Peyer's patch (tissue), 4 donors: ENCODE measurements around the gene CTDNEP1. TPM values are rescaled to one million over a fixed set of nuclear protein-coding genes. Genes with fewer than 3 reads are reported as not detected.

ENCODE experiments used
- DNase-seq, 3 donors: peaks; one replicate each; pipeline ENCODE4 v3.0.0-alpha.2; 2017 to 2019
- H3K27ac ChIP-seq, 4 donors: fragments of 200-600 bp; sonication (generic); one replicate each; pipeline ENCODE4 v1.5.1; 2016 to 2019
- H3K27me3 ChIP-seq, 2 donors: fragments of 200-600 bp; sonication (generic); one replicate each; pipeline ENCODE4 v1.5.1; 2019
- H3K36me3 ChIP-seq, 3 donors: fragments of 200-600 bp; sonication (generic); one replicate each; pipeline ENCODE4 v1.5.1; 2016 to 2019
- H3K4me1 ChIP-seq, 4 donors: fragments of 200-600 bp; sonication (generic); one replicate each; pipeline ENCODE4 v1.5.1; 2016 to 2019
- H3K4me3 ChIP-seq, 4 donors: fragments of 200-600 bp; sonication (generic); 1 replicate in 3 of 4; 2 replicates in 1 of 4; pipeline ENCODE4 v1.5.1; 2016 to 2019; ENCODE audit warnings: mild to moderate bottlenecking in 1 of 4
- H3K9me3 ChIP-seq, 4 donors: fragments of 200-600 bp; sonication (generic); one replicate each; pipeline ENCODE4 v1.5.1; 2016 to 2019; ENCODE audit warnings: mild to moderate bottlenecking in 1 of 4
- CTCF ChIP-seq, 6 experiments: fragments of 450-650 bp in 4 of 6; fragments of 200-600 bp in 2 of 6; sonication (generic) in 1 of 6; IDR thresholded peaks; one replicate each; pipeline ENCODE4 v1.5.1; 2017 to 2019; ENCODE audit warnings: antibody characterized with exemption in 6 of 6, mild to moderate bottlenecking in 3 of 6, moderate library complexity in 1 of 6
- POLR2A ChIP-seq, 2 donors: fragments of 450-650 bp; IDR thresholded peaks; one replicate each; pipeline ENCODE4 v1.5.1; 2017; ENCODE audit warnings: antibody characterized with exemption in 2 of 2, mild to moderate bottlenecking in 2 of 2, moderate library complexity in 2 of 2
- total RNA-seq, 4 donors: library from RNA; depleted of rRNA; stranded (reverse); fragments of >200 nt; gene quantifications; one replicate each; pipeline ENCODE4 v1.1.0, GENCODE V29; 2016

The CTDNEP1 gene
- total RNA-seq, 4 donors from 2014 or later = 55.3 to 86.9 (median 76.4) TPM

GRCh38 chr17:7216242-7217112 lies 35.1 kb downstream of the CTDNEP1 start:
- Histone ChIP-seq H3K4me1 (peaks cover 5 to 58% (median 13%) of the 10 kb centered on the region in 4 donors), H3K4me3 (peak overlapping the region in 3 of 4 donors; percentile 21 to 51 (median 45)), H3K27me3 (no peaks in the 10 kb centered on the region), H3K36me3 (peaks cover 0 to under 1% (median 0%) of the 10 kb centered on the region in 3 donors), H3K27ac (peak overlapping the region; percentile 26 to 100 (median 64)), H3K9me3 (no peaks in the 10 kb centered on the region)
- TF ChIP-seq CTCF (IDR thresholded peaks at IDR 0.05) (no peak), POLR2A (IDR thresholded peaks at IDR 0.05) (no peak)
- DNase-seq = no peak

- no peak for TF ChIP-seq POLR2A (IDR thresholded peaks at IDR 0.05)
- no peak for TF ChIP-seq CTCF (IDR thresholded peaks at IDR 0.05)
- Histone ChIP-seq H3K9me3 (no peaks in the 10 kb centered on the region), H3K4me1 (peaks cover 5 to 51% (median 10%) of the 10 kb centered on the region in 4 donors), H3K36me3 (no peaks in the 10 kb centered on the region), H3K27me3 (no peaks in the 10 kb centered on the region), H3K27ac (peak overlapping the region in 3 of 4 donors; percentile 65 to 74 (median 70)), H3K4me3 (no peak overlapping the region)
- DNase-seq = no peak
Observed at GRCh38 chr17:7215652-7216180, 35.8 kb downstream of the CTDNEP1 start.

- no peak for DNase-seq
- peak overlapping the region in 3 of 4 donors; percentile 65 to 74 (median 70) for H3K27ac ChIP-seq
- H3K4me3 ChIP-seq = peak overlapping the region in 3 of 4 donors; percentile 42 to 57 (median 53)
- peaks cover 5 to 46% (median 8%) of the 10 kb centered on the region in 4 donors for H3K4me1 ChIP-seq
- no peak for TF ChIP-seq CTCF (IDR thresholded peaks at IDR 0.05)
- no peak for TF ChIP-seq POLR2A (IDR thresholded peaks at IDR 0.05)
- H3K27me3 ChIP-seq = no peaks in the 10 kb centered on the region
- no peaks in the 10 kb centered on the region for H3K36me3 ChIP-seq
- H3K9me3 ChIP-seq = no peaks in the 10 kb centered on the region
Observed at GRCh38 chr17:7215136-7215638, 36.3 kb downstream of the CTDNEP1 start.

- peak overlapping the region; percentile 31 to 57 (median 48) for H3K4me3 ChIP-seq
- DNase-seq = peak; percentile 98 to 99 (median 99)
- no peak for TF ChIP-seq POLR2A (IDR thresholded peaks at IDR 0.05)
- TF ChIP-seq CTCF (IDR thresholded peaks at IDR 0.05) = peak in 5 of 6 experiments; percentile 15 to 57 (median 36)
- no peaks in the 10 kb centered on the region for H3K36me3 ChIP-seq
- H3K4me1 ChIP-seq = peaks cover 5 to 46% (median 8%) of the 10 kb centered on the region in 4 donors
- peak overlapping the region; percentile 54 to 74 (median 68) for H3K27ac ChIP-seq
- no peaks in the 10 kb centered on the region for H3K9me3 ChIP-seq
- no peaks in the 10 kb centered on the region for H3K27me3 ChIP-seq
Observed at GRCh38 chr17:7214300-7215135, 37.0 kb downstream of the CTDNEP1 start.

GRCh38 chr17:7213895-7214299 lies 37.6 kb downstream of the CTDNEP1 start:
- peak overlapping the region; percentile 31 to 57 (median 48) for H3K4me3 ChIP-seq
- no peak for DNase-seq
- no peaks in the 10 kb centered on the region for H3K36me3 ChIP-seq
- no peaks in the 10 kb centered on the region for H3K27me3 ChIP-seq
- H3K9me3 ChIP-seq = no peaks in the 10 kb centered on the region
- H3K4me1 ChIP-seq = peaks cover 0 to 39% (median 4%) of the 10 kb centered on the region in 4 donors
- peak overlapping the region; percentile 54 to 74 (median 68) for H3K27ac ChIP-seq
- TF ChIP-seq POLR2A (IDR thresholded peaks at IDR 0.05) (no peak), CTCF (IDR thresholded peaks at IDR 0.05) (peak in 5 of 6 experiments; percentile 23 to 32 (median 31))
